Measurements from ENCODE around the gene CTNND1. TPM values are rescaled to one million over a fixed set of nuclear protein-coding genes. Genes with fewer than 3 reads are reported as not detected.

The CTNND1 gene
- total RNA-seq, 1 donor from 2014 or later, result 350 TPM

- Mint-ChIP-seq H3K27me3 (ENCODE audit: unreplicated experiment) (peaks cover 10% of the 10 kb centered on the region), H3K4me1 (ENCODE audit: unreplicated experiment) (peaks cover 49% of the 10 kb centered on the region), H3K4me3 (ENCODE audit: unreplicated experiment) (peak overlapping the region; percentile 100), H3K36me3 (ENCODE audit: low read depth, unreplicated experiment) (peaks cover 26% of the 10 kb centered on the region), H3K9me3 (ENCODE audit: unreplicated experiment) (no peaks in the 10 kb centered on the region), H3K27ac (ENCODE audit: unreplicated experiment) (peak overlapping the region; percentile 96)
- TF ChIP-seq CTCF (IDR thresholded peaks at IDR 0.05; ENCODE audit: unreplicated experiment), result peak; percentile 21
- no peak for DNase-seq (ENCODE audit: low spot score)
Observed at GRCh38 chr11:57763568-57763967, 2.0 kb downstream of the CTNND1 start.

- H3K4me1 Mint-ChIP-seq (ENCODE audit: unreplicated experiment), result peaks cover 49% of the 10 kb centered on the region
- TF ChIP-seq CTCF (IDR thresholded peaks at IDR 0.05; ENCODE audit: unreplicated experiment), result no peak
- peak overlapping the region; percentile 96 for H3K27ac Mint-ChIP-seq (ENCODE audit: unreplicated experiment)
- H3K27me3 Mint-ChIP-seq (ENCODE audit: unreplicated experiment), result peaks cover 10% of the 10 kb centered on the region
- peaks cover 26% of the 10 kb centered on the region for H3K36me3 Mint-ChIP-seq (ENCODE audit: low read depth, unreplicated experiment)
- peak overlapping the region; percentile 100 for H3K4me3 Mint-ChIP-seq (ENCODE audit: unreplicated experiment)
- DNase-seq (ENCODE audit: low spot score), result no peak
- H3K9me3 Mint-ChIP-seq (ENCODE audit: unreplicated experiment), result no peaks in the 10 kb centered on the region
Observed at GRCh38 chr11:57764021-57764420, 2.4 kb downstream of the CTNND1 start.

GRCh38 chr11:57764566-57764965, 3.0 kb downstream of the CTNND1 start:
- Mint-ChIP-seq H3K27ac (ENCODE audit: unreplicated experiment) (peak overlapping the region; percentile 96), H3K36me3 (ENCODE audit: low read depth, unreplicated experiment) (peaks cover 30% of the 10 kb centered on the region), H3K9me3 (ENCODE audit: unreplicated experiment) (no peaks in the 10 kb centered on the region), H3K27me3 (ENCODE audit: unreplicated experiment) (peaks cover 13% of the 10 kb centered on the region), H3K4me3 (ENCODE audit: unreplicated experiment) (peak overlapping the region; percentile 100), H3K4me1 (ENCODE audit: unreplicated experiment) (peaks cover 53% of the 10 kb centered on the region)
- DNase-seq (ENCODE audit: low spot score), result no peak
- no peak for TF ChIP-seq CTCF (IDR thresholded peaks at IDR 0.05; ENCODE audit: unreplicated experiment)

- DNase-seq (ENCODE audit: low spot score), result no peak
- Mint-ChIP-seq H3K4me3 (ENCODE audit: unreplicated experiment) (peak overlapping the region; percentile 100), H3K36me3 (ENCODE audit: low read depth, unreplicated experiment) (peaks cover 33% of the 10 kb centered on the region), H3K27ac (ENCODE audit: unreplicated experiment) (peak overlapping the region; percentile 96), H3K27me3 (ENCODE audit: unreplicated experiment) (peaks cover 15% of the 10 kb centered on the region), H3K9me3 (ENCODE audit: unreplicated experiment) (no peaks in the 10 kb centered on the region), H3K4me1 (ENCODE audit: unreplicated experiment) (peaks cover 57% of the 10 kb centered on the region)
- no peak for TF ChIP-seq CTCF (IDR thresholded peaks at IDR 0.05; ENCODE audit: unreplicated experiment)
Observed at GRCh38 chr11:57764972-57765371, 3.4 kb downstream of the CTNND1 start.

GRCh38 chr11:57770793-57771192, 9.2 kb downstream of the CTNND1 start:
- Mint-ChIP-seq H3K4me3 (ENCODE audit: unreplicated experiment) (no peak overlapping the region), H3K27me3 (ENCODE audit: unreplicated experiment) (peaks cover 19% of the 10 kb centered on the region), H3K27ac (ENCODE audit: unreplicated experiment) (no peak overlapping the region), H3K36me3 (ENCODE audit: low read depth, unreplicated experiment) (peaks cover 33% of the 10 kb centered on the region), H3K9me3 (ENCODE audit: unreplicated experiment) (no peaks in the 10 kb centered on the region), H3K4me1 (ENCODE audit: unreplicated experiment) (peaks cover 65% of the 10 kb centered on the region)
- no peak for TF ChIP-seq CTCF (IDR thresholded peaks at IDR 0.05; ENCODE audit: unreplicated experiment)
- no peak for DNase-seq (ENCODE audit: low spot score)
